Endothelial cell of hepatic sinusoid (primary cell): Measurements from ENCODE around the gene IFI16.
"Not testable (repeated sequence)": the region's sequence is repeated elsewhere in the genome, so short reads cannot be mapped to it uniquely, and the experiment has no call there.

Experiments used
- in situ Hi-C: cut with HindIII; loops from 2 replicates; pipeline ENCODE4 v1.10.0; 2017; ENCODE audit warnings: low sequenced_read_pairs

IFI16 gene

GRCh38 chr1:159006210-159006807 is 3.4 kb upstream of the IFI16 start:
- in situ Hi-C loops = not testable (repeated sequence)

- in situ Hi-C loops = no loop called here
Measured at GRCh38 chr1:159007726-159008125, 2.0 kb upstream of the IFI16 start.

- in situ Hi-C loops = no loop called here
Measured at GRCh38 chr1:159008744-159009188, 941 bp upstream of the IFI16 start.

GRCh38 chr1:159009287-159009686 is 420 bp upstream of the IFI16 start:
- in situ Hi-C loops = no loop called here

GRCh38 chr1:159010391-159010790 is 684 bp downstream of the IFI16 start:
- in situ Hi-C loops = no loop called here

GRCh38 chr1:159011001-159011400 is 1.3 kb downstream of the IFI16 start:
- in situ Hi-C loops = not testable (repeated sequence)

- in situ Hi-C loops = no loop called here
Measured at GRCh38 chr1:159011751-159012150, 2.0 kb downstream of the IFI16 start.

- in situ Hi-C loops = no loop called here
Measured at GRCh38 chr1:159012495-159012894, 2.8 kb downstream of the IFI16 start.

GRCh38 chr1:159014003-159014571 is 4.4 kb downstream of the IFI16 start:
- in situ Hi-C loops = no loop called here

GRCh38 chr1:159014851-159015250 is 5.1 kb downstream of the IFI16 start:
- in situ Hi-C loops = loop anchor here (5.0 kb wide), 1 partner anchor 57 kb away; no protein-coding TSS in a partner anchor

- in situ Hi-C loops = loop anchor here (5.0 kb wide), 1 partner anchor 57 kb away; no protein-coding TSS in a partner anchor
Measured at GRCh38 chr1:159015440-159015909, 5.8 kb downstream of the IFI16 start.

- in situ Hi-C loops = no loop called here
Measured at GRCh38 chr1:159023723-159024122, 14.0 kb downstream of the IFI16 start.

- in situ Hi-C loops = no loop called here
Measured at GRCh38 chr1:159025043-159025442, 15.3 kb downstream of the IFI16 start.

- in situ Hi-C loops = not testable (repeated sequence)
Measured at GRCh38 chr1:159026841-159027240, 17.1 kb downstream of the IFI16 start.

- in situ Hi-C loops = no loop called here
Measured at GRCh38 chr1:159030311-159030710, 20.6 kb downstream of the IFI16 start.

GRCh38 chr1:159030877-159031447 is 21.3 kb downstream of the IFI16 start:
- in situ Hi-C loops = no loop called here

GRCh38 chr1:159040206-159040605 is 30.5 kb downstream of the IFI16 start:
- in situ Hi-C loops = no loop called here

- in situ Hi-C loops = no loop called here
Measured at GRCh38 chr1:159040893-159041724, 31.4 kb downstream of the IFI16 start.

GRCh38 chr1:159046486-159046885 is 36.8 kb downstream of the IFI16 start:
- in situ Hi-C loops = not testable (repeated sequence)

GRCh38 chr1:159051436-159051835 is 41.7 kb downstream of the IFI16 start:
- in situ Hi-C loops = no loop called here

GRCh38 chr1:159054427-159054826 is 44.7 kb downstream of the IFI16 start:
- in situ Hi-C loops = no loop called here
